ENCODE results near the gene PCCA.

The PCCA gene

DNA sequence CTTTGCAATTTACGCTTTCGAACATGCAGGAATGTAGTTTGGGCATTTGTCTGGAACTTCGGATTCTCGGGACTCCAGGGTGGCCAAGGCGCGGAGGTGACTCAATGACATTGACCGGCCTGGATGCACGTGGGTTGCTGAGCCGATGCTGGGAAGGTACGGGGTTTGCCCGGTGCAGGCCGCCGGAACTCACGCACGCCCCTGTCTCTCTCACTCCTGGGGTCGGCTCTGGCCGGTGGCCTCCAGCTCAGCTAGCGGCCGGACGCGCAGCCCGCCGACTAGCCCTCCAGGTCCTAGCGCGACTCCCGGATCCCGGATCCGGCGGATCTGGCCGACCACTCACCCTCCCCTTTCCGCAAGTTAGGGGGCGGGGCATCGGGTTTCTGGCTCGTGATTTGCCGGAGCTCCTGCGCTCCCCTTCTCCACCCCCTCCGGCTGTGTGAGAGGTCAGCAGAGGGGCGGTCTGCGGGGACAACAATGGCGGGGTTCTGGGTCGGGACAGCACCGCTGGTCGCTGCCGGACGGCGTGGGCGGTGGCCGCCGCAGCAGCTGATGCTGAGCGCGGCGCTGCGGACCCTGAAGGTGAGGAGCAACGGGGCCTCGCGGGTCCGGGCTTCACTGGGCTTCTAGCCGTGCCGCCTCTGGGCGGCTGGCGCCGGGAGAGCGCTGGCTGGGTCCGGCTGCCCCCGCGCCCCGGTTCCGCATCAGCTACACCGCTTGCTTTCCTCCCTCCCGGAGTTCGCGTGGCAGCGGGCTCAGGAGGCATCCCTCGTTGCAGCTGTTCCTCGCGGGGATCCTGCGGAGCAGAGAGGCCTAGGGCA is at the start of gene PCCA:
PCCA (plus strand) TSS at position 450 of the 821 bp plus-strand sequence; CDS start at position 478, 28 bp downstream.
- TF ChIP-seq ZFX (IDR thresholded peaks at IDR 0.05) (peak; percentile 39), CTCF (conservative IDR thresholded peaks at IDR 0.05) (no peak)
- peak within 1 kb of the TSS; percentile 90 for H3K27ac ChIP-seq

DNA sequence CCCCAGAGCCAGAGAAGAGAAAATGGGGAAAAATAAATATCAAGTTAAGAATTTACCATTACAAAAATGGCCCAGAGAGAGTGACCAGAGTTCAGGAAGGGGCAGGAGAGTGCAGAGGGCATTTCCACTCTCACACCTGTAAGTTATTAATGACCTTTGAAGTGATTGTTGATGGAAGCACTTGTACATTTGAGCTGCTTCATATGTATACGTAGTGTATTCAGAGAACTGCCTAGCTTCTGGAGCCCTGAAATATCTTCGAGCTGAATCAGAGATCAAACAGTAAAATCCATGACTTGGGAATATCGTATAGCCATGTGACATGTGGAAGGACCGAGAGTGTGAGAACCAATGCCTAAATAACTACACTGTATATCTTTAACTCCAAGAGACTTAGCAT is 49.2 kb upstream of the PCCA start:
- TF ChIP-seq ZFX (IDR thresholded peaks at IDR 0.05) (no peak), CTCF (conservative IDR thresholded peaks at IDR 0.05) (no peak)
- no peak overlapping the region for H3K27ac ChIP-seq

- TF ChIP-seq CTCF (conservative IDR thresholded peaks at IDR 0.05) = no peak
- no peak for TF ChIP-seq ZFX (IDR thresholded peaks at IDR 0.05)
- H3K27ac ChIP-seq = no peak overlapping the region
Measured at GRCh38 chr13:100040196-100040595, 48.7 kb upstream of the PCCA start.

DNA sequence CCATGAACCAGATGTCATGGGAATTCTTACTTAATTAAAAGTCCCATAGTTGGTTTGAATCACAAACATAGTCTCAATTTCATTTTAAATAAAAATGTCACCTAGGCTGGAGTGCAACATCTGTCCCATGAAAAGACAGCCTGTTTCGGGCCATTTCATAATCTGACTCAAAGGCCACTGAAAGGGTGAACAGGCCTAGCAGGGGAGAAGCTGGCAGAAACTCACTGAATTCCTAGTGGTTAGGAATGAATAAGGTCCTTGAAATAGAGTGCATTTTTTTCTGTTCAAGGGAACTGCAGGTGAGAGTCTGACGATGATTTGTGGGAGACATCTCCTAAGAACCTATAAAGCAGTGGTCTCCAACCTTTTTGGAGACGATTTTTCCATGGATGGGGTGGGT is 44.0 kb upstream of the PCCA start:
- no peak overlapping the region for H3K27ac ChIP-seq
- no peak for TF ChIP-seq CTCF (conservative IDR thresholded peaks at IDR 0.05)
- no peak for TF ChIP-seq ZFX (IDR thresholded peaks at IDR 0.05)

- TF ChIP-seq CTCF (conservative IDR thresholded peaks at IDR 0.05) (no peak), ZFX (IDR thresholded peaks at IDR 0.05) (no peak)
- H3K27ac ChIP-seq = no peak overlapping the region
Measured at GRCh38 chr13:100045355-100045754, 43.5 kb upstream of the PCCA start.

- H3K27ac ChIP-seq = no peak overlapping the region
- TF ChIP-seq ZFX (IDR thresholded peaks at IDR 0.05) (no peak), CTCF (conservative IDR thresholded peaks at IDR 0.05) (no peak)
Measured at GRCh38 chr13:100051070-100051469, 37.8 kb upstream of the PCCA start.

- H3K27ac ChIP-seq = no peak overlapping the region
- TF ChIP-seq CTCF (conservative IDR thresholded peaks at IDR 0.05) (no peak), ZFX (IDR thresholded peaks at IDR 0.05) (no peak)
Measured at GRCh38 chr13:100059827-100060226, 29.1 kb upstream of the PCCA start.
